NCI-H510A (cell line): ENCODE results near the gene GTF2IRD2.
"Not testable (repeated sequence)": the region's sequence is repeated elsewhere in the genome, so short reads cannot be mapped to it uniquely, and the experiment has no call there.

Experiments
- DNase-seq: peaks from one replicate; lab custom pipeline; 2025; lab: John Stamatoyannopoulos, UW

The GTF2IRD2 gene

DNA sequence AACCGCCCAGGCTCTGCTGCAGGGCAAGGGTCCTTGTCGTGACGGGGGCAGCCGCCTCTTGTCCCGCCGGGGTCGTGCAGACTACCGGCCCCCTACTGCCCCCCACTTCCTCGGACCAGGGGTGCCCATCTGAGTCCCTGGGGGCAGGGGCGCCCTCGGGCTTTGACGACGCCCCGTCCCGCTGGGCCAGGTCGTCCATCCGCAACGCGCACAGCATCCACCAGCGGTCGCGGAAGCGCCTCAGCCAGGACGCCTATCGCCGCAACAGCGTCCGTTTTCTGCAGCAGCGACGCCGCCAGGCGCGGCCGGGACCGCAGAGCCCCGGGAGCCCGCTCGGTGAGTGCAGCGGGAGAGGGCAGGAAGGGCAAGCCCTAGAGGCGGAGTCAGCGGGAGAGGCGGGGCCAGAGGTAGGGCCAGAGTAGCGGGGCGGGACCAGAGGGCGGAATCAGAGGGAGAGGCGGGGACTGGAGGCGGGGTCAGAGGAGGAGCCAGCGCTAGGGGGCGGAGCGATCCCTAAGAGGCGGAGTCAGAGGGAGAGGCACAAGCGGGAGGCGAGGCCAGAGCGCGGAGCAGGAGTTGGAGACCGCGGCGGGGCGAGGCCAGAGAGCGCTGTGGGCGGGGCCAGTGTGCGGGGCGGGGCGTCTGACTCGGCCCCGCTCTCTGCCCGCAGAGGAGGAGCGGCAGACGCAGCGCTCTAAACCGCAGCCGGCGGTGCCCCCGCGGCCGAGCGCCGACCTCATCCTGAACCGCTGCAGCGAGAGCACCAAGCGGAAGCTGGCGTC is 62.8 kb downstream of the GTF2IRD2 start:
- peak; percentile 18 for DNase-seq

GRCh38 chr7:74783595-74783994 is 67.8 kb downstream of the GTF2IRD2 start:
- DNase-seq: not testable (repeated sequence)

DNA sequence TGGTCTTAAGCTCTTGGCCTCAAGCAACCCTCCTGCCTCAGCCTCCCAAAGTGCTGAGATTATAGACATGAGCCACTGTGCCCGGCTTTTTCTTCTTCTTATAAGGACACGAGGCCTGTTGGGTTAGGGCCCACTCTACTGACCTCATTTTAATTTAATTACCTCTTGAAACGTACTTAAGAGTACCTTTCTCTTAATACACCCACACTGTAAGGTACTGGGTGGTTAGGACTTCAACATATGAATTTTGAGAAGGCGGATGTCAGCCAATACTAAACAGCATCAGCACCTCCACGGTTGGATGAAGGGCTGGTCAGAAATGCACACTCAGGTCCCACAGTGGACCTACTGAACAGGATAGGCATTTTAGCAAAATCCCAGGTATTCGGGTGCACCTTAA is 69.7 kb downstream of the GTF2IRD2 start:
- not testable (repeated sequence) for DNase-seq

DNA sequence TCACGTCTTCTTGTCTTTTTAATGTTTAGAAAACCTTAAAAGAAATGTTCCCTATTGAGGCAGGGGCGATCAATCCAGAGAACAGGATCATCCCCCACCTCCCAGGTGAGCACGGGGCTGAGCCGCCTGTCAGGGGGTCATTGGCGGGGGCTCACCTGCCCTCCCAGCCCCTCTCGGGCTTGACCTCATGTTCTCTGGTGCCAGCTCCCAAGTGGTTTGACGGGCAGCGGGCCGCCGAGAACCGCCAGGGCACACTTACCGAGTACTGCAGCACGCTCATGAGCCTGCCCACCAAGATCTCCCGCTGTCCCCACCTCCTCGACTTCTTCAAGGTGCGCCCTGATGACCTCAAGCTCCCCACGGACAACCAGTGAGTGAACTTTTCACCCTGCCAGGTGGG is 72.4 kb downstream of the GTF2IRD2 start:
- DNase-seq: not testable (repeated sequence)

GRCh38 chr7:74775111-74775510 is 76.3 kb downstream of the GTF2IRD2 start:
- not testable (repeated sequence) for DNase-seq

GRCh38 chr7:74773760-74774750 is 77.3 kb downstream of the GTF2IRD2 start, which contains the start of gene NCF1:
NCF1 (plus strand) TSS chr7:74774011; CDS start chr7:74774032, 21 bp downstream.
- DNase-seq: not testable (repeated sequence)

DNA sequence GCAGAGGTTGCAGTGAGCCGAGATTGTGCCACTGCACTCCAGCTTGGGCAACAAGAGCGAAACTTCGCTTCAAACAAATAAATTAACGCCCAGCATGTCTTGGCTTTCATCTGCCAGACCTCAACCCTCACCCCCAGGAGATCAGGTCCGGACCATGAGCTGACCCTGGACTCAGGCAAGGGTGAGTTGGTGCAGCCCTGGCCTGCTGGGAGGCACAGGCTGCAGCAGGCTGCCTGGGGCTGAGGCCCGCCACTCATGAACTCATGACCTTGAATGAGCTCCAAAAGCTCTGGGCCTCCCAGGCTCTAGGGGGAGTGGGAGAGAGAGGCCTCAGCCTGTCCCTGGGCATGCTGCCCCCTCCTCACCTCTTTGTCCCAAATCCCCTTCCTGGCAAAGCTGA is 79.3 kb downstream of the GTF2IRD2 start:
- not testable (repeated sequence) for DNase-seq

- not testable (repeated sequence) for DNase-seq
These were observed 81.3 kb downstream of the GTF2IRD2 start for GRCh38 chr7:74770062-74770461.

GRCh38 chr7:74766991-74767390 is 84.4 kb downstream of the GTF2IRD2 start:
- DNase-seq: not testable (repeated sequence)

- DNase-seq: not testable (repeated sequence)
These were observed 84.9 kb downstream of the GTF2IRD2 start for GRCh38 chr7:74766509-74766908.

- not testable (repeated sequence) for DNase-seq
These were observed 86.0 kb downstream of the GTF2IRD2 start for GRCh38 chr7:74765205-74765918.

DNA sequence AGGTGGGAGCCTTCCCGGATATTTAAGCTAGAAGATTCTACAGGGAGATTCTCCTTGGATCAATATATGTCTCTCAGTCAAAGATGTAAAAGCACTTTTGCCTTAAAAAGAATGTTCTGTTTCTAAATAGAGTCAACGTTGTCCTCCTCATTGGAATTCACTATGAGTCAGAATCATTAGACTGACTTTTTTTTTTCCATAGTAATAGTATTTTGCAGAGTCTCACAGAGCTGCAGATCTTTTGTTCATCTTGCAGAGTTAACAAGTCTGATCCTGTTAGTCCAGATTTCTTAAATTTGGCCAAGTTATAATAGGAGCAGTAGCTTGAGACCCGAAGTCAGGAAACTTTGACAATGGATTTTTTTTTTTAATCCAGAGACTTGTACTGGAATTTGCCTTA is 92.4 kb downstream of the GTF2IRD2 start:
- not testable (repeated sequence) for DNase-seq

DNA sequence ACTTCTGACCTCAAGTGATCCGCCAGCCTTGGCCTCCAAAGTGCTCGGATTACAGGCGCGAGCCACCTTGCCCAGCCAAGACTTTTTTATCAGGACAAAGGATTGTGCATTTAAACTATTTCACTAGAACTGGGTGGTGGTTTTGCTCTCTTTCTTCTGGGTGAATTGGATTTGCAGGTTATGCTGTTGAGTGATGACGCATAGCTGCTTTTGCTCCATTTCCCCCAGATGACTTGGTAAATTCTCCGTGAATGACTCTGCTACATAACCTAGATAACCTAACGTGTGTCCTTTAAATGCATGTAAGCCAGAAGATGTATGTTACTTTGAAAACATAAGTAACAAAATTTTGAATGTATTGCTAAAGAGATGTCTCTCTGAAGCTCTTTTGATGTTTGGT is 93.1 kb downstream of the GTF2IRD2 start:
- DNase-seq: not testable (repeated sequence)

- not testable (repeated sequence) for DNase-seq
These were observed 94.7 kb downstream of the GTF2IRD2 start for GRCh38 chr7:74756673-74757072.

DNA sequence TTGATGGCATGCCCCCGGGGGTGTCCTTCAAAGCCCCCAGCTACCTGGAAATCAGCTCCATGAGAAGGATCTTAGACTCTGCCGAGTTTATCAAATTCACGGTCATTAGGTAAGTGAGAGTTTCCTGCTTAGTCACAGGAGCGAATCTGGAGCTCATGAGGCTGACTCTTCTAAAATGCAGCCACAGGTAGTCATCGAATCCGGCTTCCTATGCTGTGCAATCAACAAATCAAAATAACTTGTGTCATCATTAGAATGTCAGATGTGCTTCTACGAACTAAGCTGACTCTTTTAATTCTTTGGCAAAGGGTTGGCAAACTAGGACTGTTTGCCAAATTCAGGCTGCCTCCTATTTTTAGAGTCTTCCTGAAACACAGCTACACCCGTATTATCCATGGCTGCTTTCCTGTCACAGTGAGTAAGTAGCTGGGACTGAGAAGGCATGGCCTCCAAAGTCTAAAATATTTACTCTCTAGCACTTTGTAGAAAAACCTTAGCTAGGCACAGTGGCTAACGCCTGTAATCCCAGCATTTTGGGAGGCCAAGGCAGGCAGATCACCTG is 97.4 kb downstream of the GTF2IRD2 start:
- not testable (repeated sequence) for DNase-seq
